HG02642 (cell line): ENCODE measurements around the gene NRCAM.

Experiments
- ATAC-seq: cut with Tn5 transposase; IDR thresholded peaks from one replicate; pipeline ENCODE4 v1.9.1; 2021; ENCODE audit warnings: mild to moderate bottlenecking; ENCODE audit not compliant: unreplicated experiment, poor library complexity

NRCAM gene

DNA sequence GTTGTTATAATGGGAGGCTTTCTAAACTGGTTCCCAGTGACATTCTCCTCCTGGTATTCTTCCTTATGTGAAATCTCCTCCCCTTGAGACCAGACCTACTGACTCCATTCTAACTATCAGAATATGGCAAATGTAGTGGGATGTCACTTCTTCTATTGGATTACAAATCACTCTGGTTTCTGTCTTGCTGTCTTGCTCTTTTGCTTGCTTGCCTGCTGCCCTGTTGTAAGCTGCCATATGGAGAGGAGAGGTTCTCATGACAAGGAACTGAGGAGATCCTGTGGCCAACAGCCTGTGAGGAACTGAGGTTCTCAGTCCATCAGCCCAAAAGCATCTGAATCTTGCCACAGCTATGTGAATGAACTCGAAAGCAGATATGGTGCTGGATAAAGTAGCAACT is 4.7 kb upstream of the NRCAM start:
- ATAC-seq = no peak

DNA sequence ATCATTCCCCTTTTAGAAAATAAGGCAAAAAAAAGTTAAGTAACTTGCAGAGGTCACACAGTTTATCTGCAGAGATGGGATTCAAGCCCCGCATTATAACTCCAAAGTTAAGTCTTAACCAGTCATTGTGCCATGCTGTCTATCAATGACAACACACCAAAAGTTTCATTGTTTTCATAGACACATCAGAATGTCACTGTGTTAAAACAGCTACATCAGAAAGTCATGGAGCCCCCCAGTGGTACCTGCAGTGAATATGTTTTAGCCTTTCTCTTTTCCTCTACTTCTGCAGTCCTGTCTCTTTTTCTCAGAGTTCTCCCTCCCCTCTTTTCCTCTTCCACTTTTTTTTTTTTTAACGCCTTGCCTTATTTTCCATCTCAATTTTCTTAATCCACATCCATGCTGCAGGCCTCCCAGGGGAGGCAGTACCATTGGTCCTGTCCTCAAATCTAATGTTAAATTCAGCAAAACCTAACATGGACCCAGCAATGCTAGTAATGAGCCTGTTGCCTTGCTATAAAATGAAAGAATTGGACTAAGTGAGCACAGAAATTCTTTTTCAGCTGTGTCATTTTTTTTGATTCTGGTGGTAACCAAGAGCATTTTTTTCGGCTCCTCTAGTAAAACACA is 3.8 kb upstream of the NRCAM start:
- ATAC-seq = no peak

DNA sequence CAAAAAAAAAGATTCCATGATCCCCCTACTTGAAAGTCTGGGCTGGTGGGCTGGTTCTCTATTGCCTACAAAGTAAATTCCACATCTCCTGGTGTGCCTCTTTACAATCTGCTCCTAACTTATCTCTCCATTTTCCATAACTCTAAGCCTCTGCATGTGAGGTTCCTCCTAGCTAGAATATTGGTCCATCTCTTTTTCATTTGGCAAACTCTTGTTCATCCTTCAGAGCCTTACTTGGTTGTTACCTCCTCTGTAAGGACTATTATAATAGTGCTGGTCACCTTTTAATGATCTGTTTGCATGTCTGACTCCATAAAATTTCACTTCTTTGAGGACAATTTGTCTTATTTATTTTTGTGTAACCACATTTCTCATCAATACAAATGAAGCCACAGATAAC is 1.6 kb upstream of the NRCAM start:
- no peak for ATAC-seq

DNA sequence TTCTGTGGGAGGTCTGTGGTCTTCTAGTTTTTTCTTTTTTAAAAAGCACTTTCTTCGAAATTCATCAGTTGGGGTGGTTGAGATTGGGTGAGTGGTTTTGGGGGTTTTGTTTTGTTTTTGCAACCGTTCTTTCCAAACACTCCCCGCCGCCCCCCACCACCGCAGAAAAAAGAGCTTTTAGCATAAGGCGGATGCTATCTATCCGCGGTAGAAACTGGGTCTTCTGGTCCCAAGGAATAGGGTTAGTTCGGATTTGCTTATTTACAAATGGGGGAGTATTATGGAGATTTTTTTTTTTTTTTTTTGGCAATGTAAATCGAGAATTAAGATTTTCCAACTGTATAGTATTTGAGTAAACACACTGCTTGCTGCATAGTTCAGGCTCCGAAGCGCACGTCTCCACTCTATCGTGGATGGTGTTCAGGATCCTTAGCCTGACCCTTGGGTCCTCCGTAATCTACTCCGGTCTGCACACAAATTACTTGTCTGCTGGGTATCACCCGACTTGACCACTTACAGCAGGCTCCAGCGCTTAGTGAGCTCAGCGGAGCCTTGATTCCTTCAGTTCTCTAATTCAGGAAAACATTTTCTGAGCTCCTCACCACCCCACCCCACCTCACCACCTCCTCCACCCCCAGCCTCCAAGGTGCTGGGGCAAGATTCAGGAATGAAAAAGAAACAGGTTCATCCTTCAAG is 757 bp upstream of the NRCAM start:
- ATAC-seq = no peak

DNA sequence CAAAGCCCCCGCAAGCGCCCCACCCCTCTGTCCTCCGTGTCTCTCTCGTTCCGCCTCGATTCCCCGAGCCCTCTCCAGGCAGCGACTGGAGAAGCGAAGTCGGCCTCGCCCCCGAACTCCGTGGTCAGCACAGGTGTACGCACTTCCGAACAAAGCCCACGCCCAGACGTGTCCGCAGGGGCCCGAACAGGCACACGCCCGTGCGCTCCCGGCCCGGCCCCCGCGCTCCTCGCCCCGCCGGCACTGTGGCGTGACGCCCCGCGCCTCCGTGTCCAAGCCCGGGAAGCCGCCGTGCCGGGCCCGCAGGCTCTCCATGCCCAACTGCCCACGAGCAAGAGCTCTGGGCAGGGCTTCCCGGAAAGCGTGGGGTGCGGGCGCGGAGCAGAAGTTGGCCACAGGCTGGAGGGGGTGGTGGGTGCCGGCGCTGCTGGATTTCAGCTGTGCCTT is 662 bp downstream of the NRCAM start:
- peak; percentile 30 for ATAC-seq

DNA sequence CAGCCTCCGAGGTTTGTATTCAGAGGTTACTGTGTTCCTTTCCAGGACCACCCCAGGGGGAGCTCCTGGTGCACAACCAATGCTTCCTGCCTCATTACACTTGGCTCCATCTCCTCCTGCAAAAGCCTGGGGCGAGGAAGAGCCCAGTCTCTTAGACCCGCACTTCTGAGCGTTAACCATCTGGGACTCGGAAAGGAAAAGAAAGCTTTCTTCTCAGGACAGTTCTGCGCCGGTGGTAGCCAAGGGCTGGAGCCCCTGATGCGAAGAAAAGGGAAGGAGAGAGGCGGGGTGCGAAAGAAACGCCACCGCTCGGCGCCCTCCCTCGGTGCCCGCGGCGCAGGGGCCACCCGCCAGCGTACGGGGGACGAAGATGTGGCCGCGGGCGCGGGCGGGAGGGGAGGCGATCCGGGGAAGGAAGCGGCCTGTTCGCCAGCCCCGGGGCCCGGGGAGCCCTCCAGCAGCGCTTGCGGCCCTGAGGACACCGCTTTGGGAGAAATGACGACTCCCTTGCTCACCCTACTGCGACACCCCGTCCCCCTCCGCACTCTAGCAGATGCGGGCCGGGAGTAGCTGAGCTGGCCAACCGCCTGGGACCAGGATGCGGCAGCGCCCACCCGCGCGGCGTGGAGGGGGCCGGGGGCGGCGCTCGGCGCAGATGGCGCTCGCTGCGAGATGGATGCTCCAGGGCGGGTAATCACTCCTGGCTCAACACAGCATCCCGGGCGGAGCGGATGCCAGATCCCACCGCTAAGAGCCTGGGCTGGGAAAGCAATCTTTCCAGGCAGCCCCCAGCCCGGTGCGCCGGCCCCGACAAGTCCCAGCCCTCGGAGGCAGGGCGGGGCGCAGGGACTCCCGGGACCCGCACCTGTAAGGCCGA is 1.3 kb downstream of the NRCAM start:
- ATAC-seq = peak; percentile 18

DNA sequence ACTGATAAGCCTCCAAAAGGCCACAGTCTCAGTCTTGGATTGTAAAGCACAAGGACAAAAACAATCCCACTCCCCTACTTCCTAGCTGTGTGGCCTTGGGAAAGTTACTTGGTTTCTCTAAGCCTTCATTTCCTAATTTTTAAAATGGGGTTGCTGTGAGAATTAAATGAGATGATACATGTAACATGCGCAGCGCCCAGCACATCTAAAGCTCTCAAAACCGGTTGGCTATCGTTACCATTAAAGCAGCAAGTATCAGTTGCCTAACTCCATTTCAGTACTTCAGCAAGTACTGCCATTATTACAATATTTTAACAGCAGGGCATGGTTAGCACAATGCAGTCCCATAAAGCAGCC is 1.9 kb downstream of the NRCAM start:
- ATAC-seq = no peak

DNA sequence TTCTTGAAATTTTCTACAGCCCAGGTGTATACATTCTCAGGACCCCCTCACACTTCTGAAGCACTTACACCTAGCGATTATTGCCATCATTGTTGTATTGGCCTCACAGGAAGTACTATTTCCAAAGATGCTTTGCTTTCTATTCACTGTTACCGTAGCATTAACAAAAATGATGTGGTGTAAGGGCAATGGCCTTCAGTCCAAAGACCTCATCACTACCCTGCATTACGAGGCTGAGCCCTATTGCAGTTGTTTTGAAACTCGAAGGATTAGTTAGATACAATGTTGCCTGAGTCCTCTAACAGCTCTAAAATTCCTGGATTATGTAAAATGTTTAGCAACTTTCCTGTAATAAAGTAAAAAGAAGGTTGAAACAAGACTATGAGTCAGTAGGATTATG is 2.9 kb downstream of the NRCAM start:
- ATAC-seq = no peak

DNA sequence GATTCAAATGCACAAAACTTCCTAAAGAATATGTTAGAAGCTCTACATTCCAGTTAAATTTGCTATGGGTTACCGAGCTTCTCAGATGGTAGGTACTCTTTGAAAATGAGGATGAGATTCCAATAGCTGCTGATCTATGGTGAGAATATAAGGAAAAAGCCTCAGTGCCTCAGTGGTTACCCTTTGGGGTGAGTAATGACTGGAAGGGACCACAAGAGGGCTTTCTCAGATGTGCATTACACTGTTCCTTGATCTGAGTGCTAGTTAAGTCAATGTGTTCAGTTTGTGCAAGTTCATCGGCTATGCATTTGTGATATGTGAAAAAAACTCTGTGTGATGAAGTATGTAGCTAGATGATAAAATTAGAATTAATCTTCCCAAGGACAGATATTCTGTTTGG is 3.5 kb downstream of the NRCAM start:
- ATAC-seq = peak; percentile 55

DNA sequence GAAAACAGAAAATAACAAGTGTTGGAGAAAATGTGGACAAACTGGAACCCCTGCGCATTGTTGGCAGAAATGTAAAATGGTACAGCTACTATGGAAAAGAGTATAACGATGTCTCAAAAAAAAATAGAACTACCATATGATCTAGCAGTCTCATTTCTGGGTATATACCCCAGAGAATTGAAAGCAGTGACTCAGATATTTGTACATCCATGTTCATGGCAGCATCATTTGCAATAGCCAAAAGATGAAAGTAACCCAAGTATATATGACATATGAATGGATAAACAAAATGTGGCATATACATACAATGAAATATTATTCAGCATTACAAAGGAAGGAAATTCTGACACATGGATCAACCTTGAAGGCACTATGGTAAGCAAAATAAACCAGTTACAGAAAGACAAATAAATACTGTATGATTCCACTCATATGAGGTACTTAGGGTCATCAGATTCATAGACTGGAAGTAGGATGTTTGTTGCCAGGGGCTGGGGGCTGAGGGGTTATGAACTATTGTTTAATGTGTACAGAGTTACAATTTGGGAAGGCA is 4.9 kb downstream of the NRCAM start:
- no peak for ATAC-seq

DNA sequence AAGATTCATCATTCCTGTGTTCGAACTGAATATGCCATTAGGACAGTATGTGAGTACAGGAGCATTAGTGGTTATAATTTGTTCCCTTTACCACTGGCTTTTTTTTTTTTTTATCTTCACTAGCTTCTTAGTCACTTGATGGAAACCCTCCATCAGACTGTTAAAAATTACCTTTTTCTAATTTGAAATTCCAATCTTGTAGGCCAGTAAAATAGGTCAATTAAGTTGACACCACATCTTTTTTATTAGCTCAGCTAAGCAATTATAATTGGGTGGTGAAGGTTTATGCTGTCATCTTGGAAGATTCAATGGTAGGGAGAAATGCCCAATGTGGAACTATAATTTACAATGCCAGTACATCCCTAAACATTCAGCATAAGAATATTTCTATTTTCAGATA is 6.1 kb downstream of the NRCAM start:
- no peak for ATAC-seq

DNA sequence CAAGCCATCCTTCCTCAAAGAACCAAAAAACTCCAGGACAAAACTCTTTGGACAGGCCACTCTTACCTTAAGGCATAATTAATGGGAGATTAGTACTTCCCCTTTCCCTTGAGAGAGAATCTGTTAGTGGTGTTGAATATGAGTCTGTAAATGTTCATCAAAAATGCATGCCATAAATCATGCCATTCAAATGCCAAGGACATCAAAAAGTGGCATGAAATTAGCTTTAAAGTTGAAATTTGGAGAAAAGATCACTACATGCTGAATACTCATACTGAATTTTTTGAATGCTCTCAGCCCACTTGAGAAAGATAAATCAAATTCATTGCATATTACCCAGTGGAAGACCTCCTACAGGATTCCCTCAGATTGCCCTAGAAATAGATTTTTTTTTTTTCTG is 6.7 kb downstream of the NRCAM start:
- no peak for ATAC-seq

DNA sequence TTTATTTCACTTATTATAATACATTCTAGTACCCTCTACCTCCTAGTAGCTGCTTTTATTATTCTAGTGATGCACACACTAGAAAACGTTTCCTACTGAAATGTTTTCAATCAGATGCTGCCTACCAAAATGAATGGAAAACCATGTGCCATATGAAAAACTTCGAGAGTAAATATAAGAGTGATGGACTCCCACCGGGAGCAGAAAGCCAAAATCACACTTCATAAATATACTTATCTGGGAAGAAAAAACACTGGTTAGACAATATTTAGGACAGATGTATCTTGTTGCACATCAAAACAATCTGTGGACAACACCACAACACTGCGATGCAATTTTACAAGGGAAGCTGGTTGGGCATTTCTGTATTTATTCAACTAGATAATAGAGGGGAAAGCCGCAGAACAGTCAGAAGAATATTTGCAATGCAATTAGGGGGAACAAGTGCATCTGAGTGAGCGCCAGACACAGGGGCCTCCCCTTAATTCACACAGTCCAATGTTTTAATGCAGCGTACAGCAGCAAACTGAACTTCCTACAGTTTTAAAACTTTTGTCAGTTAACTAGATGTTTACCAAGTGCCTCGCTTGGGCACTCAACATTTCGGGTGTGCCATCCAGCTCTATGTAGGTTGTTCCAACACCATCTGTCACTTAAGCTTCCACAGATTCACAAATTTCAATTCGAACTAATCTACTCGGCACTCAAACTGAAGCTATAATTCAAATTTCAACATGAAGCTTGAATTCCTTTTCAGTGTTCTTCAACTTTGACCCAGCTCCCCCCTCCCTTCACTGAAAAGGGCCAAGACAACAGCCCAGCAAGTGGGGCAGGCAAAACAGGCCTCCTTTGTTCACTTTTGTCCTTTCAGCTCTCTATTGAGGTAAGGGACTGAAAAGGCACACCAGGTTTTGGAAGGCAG is 7.4 kb downstream of the NRCAM start:
- ATAC-seq = no peak

DNA sequence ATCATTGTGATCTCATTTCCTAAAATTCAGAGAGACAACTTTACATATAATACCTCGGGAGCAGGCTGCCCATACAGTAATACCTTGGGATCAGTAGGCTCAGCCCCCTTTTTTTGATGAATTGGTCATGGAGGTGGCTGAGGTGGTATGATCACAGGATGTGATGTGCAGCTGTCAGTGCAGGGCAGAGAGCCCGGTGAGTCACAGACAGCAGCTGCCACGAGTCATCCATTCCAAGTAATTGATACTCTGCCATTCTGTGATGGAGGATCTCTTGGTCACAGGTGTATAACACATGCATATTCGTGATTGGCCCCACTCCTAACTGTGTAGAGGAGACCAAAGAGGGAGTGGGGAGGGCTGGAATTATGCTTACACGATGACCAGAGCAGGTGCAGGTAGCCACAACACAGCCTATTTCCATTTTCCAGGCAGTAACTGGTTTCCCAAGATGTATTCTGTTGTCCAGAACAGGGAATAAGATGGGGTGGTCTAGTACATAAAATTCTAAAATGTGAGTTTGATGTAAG is 14.1 kb downstream of the NRCAM start:
- ATAC-seq = no peak

DNA sequence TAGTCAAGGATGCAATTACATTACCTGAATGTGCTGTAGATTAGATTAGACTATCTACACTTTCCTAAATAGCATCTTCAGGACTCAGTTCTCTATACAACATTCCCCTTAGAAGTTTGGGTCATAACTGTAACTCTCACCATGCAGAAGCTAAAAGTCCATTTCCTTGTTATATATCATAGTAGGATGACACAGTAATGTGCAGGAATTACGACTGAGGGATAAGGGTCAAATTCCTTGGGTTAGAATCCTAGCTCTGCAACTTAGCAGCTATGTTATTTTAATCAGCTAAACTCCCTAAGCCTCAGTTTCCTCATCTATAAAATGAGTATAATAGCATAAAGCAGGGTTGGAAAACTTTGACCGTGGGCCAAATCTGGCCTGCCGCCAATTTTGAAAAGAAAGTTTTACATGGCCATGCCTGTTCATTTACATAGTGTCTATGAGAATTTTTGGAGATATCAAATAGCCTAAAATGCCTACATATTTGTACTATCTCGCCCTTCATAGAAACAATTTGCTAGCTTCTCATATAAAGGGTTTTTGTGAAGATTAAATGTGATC is 14.8 kb downstream of the NRCAM start:
- no peak for ATAC-seq

DNA sequence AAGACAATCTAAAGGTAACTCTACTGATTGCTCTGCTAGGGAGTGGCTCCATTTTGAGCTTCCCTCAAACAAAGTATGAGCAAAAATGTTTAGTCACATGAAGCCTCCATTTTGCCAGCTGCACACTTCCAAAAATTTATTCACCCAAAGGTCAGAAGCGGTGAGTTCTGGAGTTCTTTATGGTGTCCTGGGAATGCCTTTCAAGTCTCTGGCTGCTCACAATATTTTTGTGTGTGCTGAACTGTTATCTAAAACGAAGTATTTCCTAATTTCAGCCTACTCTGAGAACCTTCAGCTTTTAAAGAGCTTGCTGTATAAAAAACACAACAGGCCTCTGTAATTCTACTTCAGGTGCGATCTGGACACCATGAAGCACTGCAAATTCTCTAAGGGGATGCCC is 15.6 kb downstream of the NRCAM start:
- ATAC-seq = no peak

DNA sequence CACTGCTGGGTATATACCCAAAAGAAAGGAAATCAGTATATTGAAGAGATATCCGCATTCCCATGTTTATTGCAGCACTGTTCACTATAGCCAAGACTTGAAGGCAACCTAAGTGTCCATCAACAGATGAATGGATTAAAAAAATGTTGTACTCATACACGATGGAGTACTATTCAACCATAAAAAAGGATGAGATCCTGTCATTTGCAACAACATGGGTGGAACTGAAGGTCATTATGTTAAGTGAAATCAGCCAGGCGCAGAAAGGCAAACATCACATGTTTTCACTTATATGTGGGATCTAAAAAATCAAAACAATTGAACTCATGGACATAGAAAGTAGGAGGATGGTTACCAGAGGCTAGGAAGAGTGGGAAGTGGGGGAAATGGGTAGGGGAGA is 19.3 kb downstream of the NRCAM start:
- ATAC-seq = no peak

DNA sequence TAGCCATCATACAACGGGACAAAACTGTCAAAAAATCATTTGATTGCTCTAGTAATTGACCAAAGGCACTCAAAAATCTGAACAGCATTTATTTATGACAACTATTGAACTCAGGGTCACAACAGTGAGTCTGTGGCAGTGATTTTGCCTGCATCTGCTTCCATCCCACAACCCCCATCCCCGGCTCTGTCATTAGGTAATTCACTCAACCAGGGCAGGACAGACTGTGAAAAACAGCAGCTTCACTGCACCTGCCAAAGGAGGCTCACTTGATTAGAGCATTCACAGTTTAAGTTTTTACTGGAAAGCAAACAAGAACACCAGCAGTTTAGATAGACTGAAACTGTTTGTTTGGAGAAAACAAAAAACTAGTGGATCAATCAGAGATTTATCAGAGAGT is 22.2 kb downstream of the NRCAM start:
- ATAC-seq = no peak

DNA sequence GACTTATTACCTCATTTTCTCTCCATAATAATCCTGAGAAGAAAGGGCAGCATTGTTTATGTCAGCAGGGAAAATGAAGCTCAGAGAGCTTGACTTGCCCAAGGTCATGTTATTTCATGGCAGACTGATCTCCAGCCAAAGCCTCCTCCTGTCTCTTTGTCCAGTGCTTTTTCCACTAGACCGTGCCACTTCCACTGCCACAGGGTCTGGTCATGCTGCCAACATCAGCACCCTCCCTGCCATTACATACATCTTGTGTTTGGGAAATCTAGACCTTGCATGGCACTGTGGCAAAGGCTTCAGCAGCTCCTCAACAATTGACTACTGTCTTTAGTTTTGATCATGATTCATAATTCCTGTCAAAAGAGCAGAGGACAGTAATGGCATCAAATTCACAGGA is 25.1 kb downstream of the NRCAM start:
- ATAC-seq = no peak

DNA sequence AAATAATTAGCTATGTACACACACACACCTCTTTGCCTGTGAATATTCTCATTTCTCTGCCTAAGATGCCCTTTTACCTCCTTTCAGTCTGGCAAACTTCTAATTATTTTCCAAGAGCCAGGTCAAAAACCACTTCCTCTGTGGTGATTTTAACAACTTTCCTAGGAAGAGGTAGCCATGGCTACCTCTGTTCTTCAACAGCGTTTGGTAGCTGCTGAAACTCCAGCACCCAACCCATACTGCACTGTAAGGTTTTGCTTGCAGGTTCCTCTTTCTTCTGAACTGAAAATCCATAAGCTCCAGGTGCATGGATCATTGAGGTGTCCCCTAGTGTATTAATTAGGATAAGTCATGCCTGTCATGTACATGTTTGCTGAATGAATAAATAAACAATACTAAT is 25.6 kb downstream of the NRCAM start:
- ATAC-seq = no peak
